Neuronal stem cell (in vitro differentiated cells): Measurements from ENCODE around the gene RAD54L. TPM values are rescaled to one million over a fixed set of nuclear protein-coding genes. Genes with fewer than 3 reads are reported as not detected.

ENCODE experiments used
- DNase-seq: peaks from one replicate; pipeline ENCODE4 v3.0.0-alpha.2; 2013; ENCODE audit warnings: low spot score
- H2AFZ ChIP-seq: one replicate; pipeline ENCODE4 v1.6.1; 2013; ENCODE audit warnings: mild to moderate bottlenecking, low read length, inconsistent platforms
- H2AK5ac ChIP-seq: 2 replicates; pipeline ENCODE4 v1.6.1; 2013; ENCODE audit warnings: low read depth, mild to moderate bottlenecking, inconsistent platforms, low read length, moderate library complexity, mixed read lengths
- H2BK120ac ChIP-seq: 2 replicates; pipeline ENCODE4 v1.6.1; 2013; ENCODE audit warnings: low read depth, mild to moderate bottlenecking, inconsistent platforms, low read length, moderate library complexity, mixed read lengths
- H2BK12ac ChIP-seq: one replicate; pipeline ENCODE4 v1.6.1; 2013; ENCODE audit warnings: low read length, inconsistent platforms
- H2BK15ac ChIP-seq: 2 replicates; pipeline ENCODE4 v1.6.1; 2013; ENCODE audit warnings: mild to moderate bottlenecking, low read length, inconsistent platforms, mixed read lengths
- H2BK5ac ChIP-seq: one replicate; pipeline ENCODE4 v1.6.1; 2013; ENCODE audit warnings: inconsistent platforms, mild to moderate bottlenecking, low read length, moderate library complexity
- H3K14ac ChIP-seq: one replicate; pipeline ENCODE4 v1.6.1; 2013; ENCODE audit warnings: low read length, inconsistent platforms
- H3K18ac ChIP-seq: 2 replicates; pipeline ENCODE4 v1.6.1; 2013; ENCODE audit warnings: low read length, inconsistent platforms
- H3K23ac ChIP-seq: 2 replicates; pipeline ENCODE4 v1.6.1; 2013; ENCODE audit warnings: low read depth, mild to moderate bottlenecking, mixed read lengths, low read length, inconsistent platforms; ENCODE audit not compliant: poor library complexity
- H3K27ac ChIP-seq: replicated peaks from 3 replicates; pipeline ENCODE4 v1.5.1; 2013; ENCODE audit warnings: low read length, inconsistent platforms
- H3K27me3 ChIP-seq, 3 experiments: 2 replicates each; pipeline ENCODE4 v1.6.1; 2013; ENCODE audit warnings: low read length in 3 of 3, mild to moderate bottlenecking in 2 of 3, inconsistent platforms in 1 of 3, low read depth in 1 of 3, mixed read lengths in 1 of 3, moderate library complexity in 1 of 3; ENCODE audit not compliant: control insufficient read depth in 3 of 3, insufficient read depth in 3 of 3
- H3K36me3 ChIP-seq, 2 donors: replicated peaks in 1 of 2; 2 replicates each; pipeline ENCODE4 v1.6.1; 2013; ENCODE audit warnings: low read length in 2 of 2; ENCODE audit not compliant: control insufficient read depth in 2 of 2, insufficient read depth in 2 of 2
- H3K4ac ChIP-seq: 2 replicates; pipeline ENCODE4 v1.6.1; 2013; ENCODE audit warnings: inconsistent platforms, mild to moderate bottlenecking, low read length, moderate library complexity
- H3K4me1 ChIP-seq, 2 donors: 1 replicate in 1 of 2; 2 replicates in 1 of 2; pipeline ENCODE4 v1.6.1; 2013; ENCODE audit warnings: low read length in 2 of 2, low read depth in 1 of 2; ENCODE audit not compliant: control insufficient read depth in 2 of 2, insufficient read depth in 1 of 2
- H3K4me2 ChIP-seq: one replicate; pipeline ENCODE4 v1.6.1; 2013; ENCODE audit warnings: mild to moderate bottlenecking, low read length, inconsistent platforms; ENCODE audit not compliant: insufficient read depth, poor library complexity, severe bottlenecking
- H3K4me3 ChIP-seq, 2 donors: 2 replicates each; pipeline ENCODE4 v1.5.1; 2013; ENCODE audit warnings: low read length in 2 of 2, mild to moderate bottlenecking in 2 of 2, inconsistent platforms in 1 of 2, moderate library complexity in 1 of 2
- H3K79me1 ChIP-seq: one replicate; pipeline ENCODE4 v1.6.1; 2013; ENCODE audit warnings: low read depth, mild to moderate bottlenecking, inconsistent platforms, low read length, moderate library complexity
- H3K9ac ChIP-seq: one replicate; pipeline ENCODE4 v1.6.1; 2013; ENCODE audit warnings: mild to moderate bottlenecking, low read depth, low read length, inconsistent platforms; ENCODE audit not compliant: poor library complexity
- H3K9me3 ChIP-seq, 2 donors: replicated peaks in 1 of 2; 2 replicates each; pipeline versions ENCODE3 to v1.6.1; 2013; ENCODE audit warnings: low read length in 2 of 2, mild to moderate bottlenecking in 2 of 2, inconsistent platforms in 1 of 2, low read depth in 1 of 2, mixed read lengths in 1 of 2, moderate library complexity in 1 of 2; ENCODE audit not compliant: control insufficient read depth in 2 of 2, insufficient read depth in 1 of 2
- H4K8ac ChIP-seq: one replicate; pipeline ENCODE4 v1.6.1; 2013; ENCODE audit warnings: low read depth, mild to moderate bottlenecking, inconsistent platforms, low read length, moderate library complexity
- H4K91ac ChIP-seq: one replicate; pipeline ENCODE4 v1.6.1; 2013; ENCODE audit warnings: low read length, low read depth, mild to moderate bottlenecking, inconsistent platforms; ENCODE audit not compliant: poor library complexity
- WGBS, 2 donors: extraction: QIAGEN DNeasy Blood & Tissue Kit; methylation state at CpG; one replicate each; pipeline ENCODE4 v1.1.7; 2013; ENCODE audit warnings: missing lambda C conversion rate in 2 of 2, mixed read lengths in 1 of 2; ENCODE audit not compliant: insufficient read length in 2 of 2, insufficient replicate concordance in 1 of 2; ENCODE audit errors: extremely low coverage in 2 of 2; 5-methylcytosine and 5-hydroxymethylcytosine counted together
- polyA plus RNA-seq, 2 experiments: library from polyadenylated mRNA; stranded (reverse); fragments of 200-250 nt; gene quantifications; one replicate each; pipeline ENCODE4 v1.2.3, GENCODE V29; 2013

RAD54L gene
- 16.4 TPM for polyA plus RNA-seq (2013, experiment 1 of 2)
- 16.6 TPM for polyA plus RNA-seq (2013, experiment 2 of 2)

GRCh38 chr1:46247436-46248121 lies at the start of gene RAD54L:
Gene RAD54L, plus strand, starts transcription at chr1:46247763. Its CDS starts 643 bp downstream, at chr1:46248406.
- Histone ChIP-seq H4K91ac (no peak within 1 kb of the TSS), H2AFZ (peak within 1 kb of the TSS; percentile 98), H4K8ac (no peak within 1 kb of the TSS), H3K4me2 (peak within 1 kb of the TSS; percentile 90), H2BK5ac (no peak within 1 kb of the TSS), H3K9me3 (no peaks in the 10 kb centered on the region), H3K9ac (peak within 1 kb of the TSS; percentile 89), H2AK5ac (no peak within 1 kb of the TSS), H3K4me1 (peaks cover 4 to 13% of the 10 kb centered on the region in 2 donors), H2BK15ac (no peak within 1 kb of the TSS), H2BK12ac (no peak within 1 kb of the TSS), H3K27me3 (no peaks in the 10 kb centered on the region), H3K27ac (peak within 1 kb of the TSS; percentile 56), H3K79me1 (peaks cover 10% of the 10 kb centered on the region), H3K23ac (peak within 1 kb of the TSS; percentile 97), H3K36me3 (peaks cover 24 to 39% of the 10 kb centered on the region in 2 donors), H3K18ac (peak within 1 kb of the TSS; percentile 99), H3K4me3 (peak within 1 kb of the TSS; percentile 87 to 95), H3K14ac (no peak within 1 kb of the TSS), H2BK120ac (no peak within 1 kb of the TSS), H3K4ac (no peak within 1 kb of the TSS)
- no CpG with 5 or more reads among the region's 49 CpGs for WGBS, 2 donors
- DNase-seq, result peak; percentile 99

DNA sequence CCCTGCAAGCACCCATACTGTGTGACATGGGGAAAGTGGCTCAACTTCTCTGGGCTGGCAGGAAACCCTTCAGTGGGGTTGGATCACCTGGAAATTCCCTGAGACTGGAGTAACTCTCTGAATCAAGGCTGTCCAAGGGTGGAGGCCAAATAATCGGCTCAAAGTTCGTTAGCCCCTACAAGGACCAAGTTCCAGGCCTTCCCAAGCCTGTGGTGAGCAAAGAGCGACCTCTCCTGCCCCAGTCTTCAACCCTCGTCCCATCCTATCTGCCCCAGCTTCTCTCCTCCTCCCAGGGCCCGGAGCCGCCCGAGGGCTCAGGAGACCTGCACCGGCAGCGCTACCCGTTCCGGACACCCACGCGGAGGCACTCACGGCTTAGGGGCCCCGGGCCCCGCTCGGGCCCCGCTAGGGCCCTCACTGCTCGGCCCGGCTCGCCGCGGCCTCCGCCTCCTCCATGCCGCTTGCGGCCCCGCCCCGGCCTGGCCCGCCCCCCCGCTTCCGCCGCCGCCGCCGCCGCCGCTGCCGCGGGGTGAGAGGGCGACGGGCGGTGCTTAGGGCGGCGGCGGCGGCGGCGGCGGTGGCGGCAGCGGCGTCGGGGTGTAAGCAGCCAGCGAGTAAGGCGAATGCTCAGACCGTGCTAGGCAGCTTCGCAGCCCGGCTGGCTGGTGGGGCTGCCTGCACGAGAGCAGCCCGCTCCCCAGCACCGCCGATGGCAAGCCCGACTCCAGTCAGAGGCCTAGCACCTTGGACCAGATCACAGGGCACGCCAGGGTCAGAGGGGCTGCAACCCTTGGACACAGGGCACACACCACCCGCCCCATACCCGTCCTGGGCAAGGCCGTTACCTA lies 49.4 kb upstream of the RAD54L start, which contains the start of gene POMGNT1:
Gene POMGNT1 (minus strand): TSS at position 471 of the 848 bp plus-strand sequence. CDS start 613 bp downstream, outside the sequence.
- DNase-seq, result peak; percentile 59

GRCh38 chr1:46199233-46199749 lies 48.3 kb upstream of the RAD54L start:
- Histone ChIP-seq H3K4ac (no peak overlapping the region), H2AK5ac (no peak overlapping the region), H3K4me1 (peaks cover 9 to 17% of the 10 kb centered on the region in 2 donors), H3K4me3 (no peak overlapping the region), H2BK15ac (no peak overlapping the region), H2AFZ (no peak overlapping the region), H3K9me3 (no peaks in the 10 kb centered on the region), H4K8ac (no peak overlapping the region), H3K79me1 (peaks cover 7% of the 10 kb centered on the region), H3K27ac (no peak overlapping the region), H3K36me3 (peaks cover 10 to 29% of the 10 kb centered on the region in 2 donors), H3K4me2 (no peak overlapping the region), H3K23ac (no peak overlapping the region), H3K18ac (no peak overlapping the region), H3K9ac (no peak overlapping the region), H2BK120ac (no peak overlapping the region), H2BK12ac (no peak overlapping the region), H2BK5ac (no peak overlapping the region), H3K14ac (no peak overlapping the region), H3K27me3 (no peaks in the 10 kb centered on the region), H4K91ac (no peak overlapping the region)
- no CpG with 5 or more reads among the region's 3 CpGs for whole genome bisulfite sequencing, 2 donors
- DNase-seq, result no peak

More for the DNA sequence above, 49.4 kb upstream of the RAD54L start, which contains the start of gene POMGNT1:
- Histone ChIP-seq H3K9ac (peak within 1 kb of the TSS; percentile 96), H3K23ac (peak within 1 kb of the TSS; percentile 87), H3K9me3 (no peaks in the 10 kb centered on the region), H2AK5ac (peak within 1 kb of the TSS; percentile 82), H2BK5ac (peak within 1 kb of the TSS; percentile 6), H3K27me3 (no peaks in the 10 kb centered on the region), H3K4me1 (peaks cover 8 to 12% of the 10 kb centered on the region in 2 donors), H4K91ac (no peak within 1 kb of the TSS), H3K4me3 (peak within 1 kb of the TSS; percentile 92 to 98), H2BK12ac (peak within 1 kb of the TSS; percentile 30), H2BK120ac (no peak within 1 kb of the TSS), H3K14ac (peak within 1 kb of the TSS; percentile 95), H3K4me2 (peak within 1 kb of the TSS; percentile 71), H3K36me3 (peaks cover 17 to 40% of the 10 kb centered on the region in 2 donors), H3K27ac (peak within 1 kb of the TSS; percentile 65), H2BK15ac (peak within 1 kb of the TSS; percentile 25), H3K18ac (peak within 1 kb of the TSS; percentile 98), H3K4ac (peak within 1 kb of the TSS; percentile 57), H2AFZ (peak within 1 kb of the TSS; percentile 100), H4K8ac (peak within 1 kb of the TSS; percentile 94), H3K79me1 (peaks cover 7% of the 10 kb centered on the region)
- no CpG with 5 or more reads among the region's 67 CpGs for WGBS, 2 donors
